Non-pigmented ciliary epithelial cell (primary cell): ENCODE measurements around the gene HHATL.

ENCODE experiments used
- DNase-seq: peaks from one replicate; pipeline ENCODE4 v3.0.0-alpha.2; 2010; ENCODE audit warnings: low read depth

HHATL gene

GRCh38 chr3:42664438-42664803 lies 38.2 kb downstream of the HHATL start:
- no peak for DNase-seq

- DNase-seq = no peak
Observed at GRCh38 chr3:42663581-42664437, 38.8 kb downstream of the HHATL start.

- no peak for DNase-seq
Observed at GRCh38 chr3:42662813-42663535, 39.6 kb downstream of the HHATL start.

GRCh38 chr3:42662037-42662812 lies 40.4 kb downstream of the HHATL start:
- no peak for DNase-seq

- DNase-seq = no peak
Observed at GRCh38 chr3:42661593-42662022, 41.0 kb downstream of the HHATL start.

- DNase-seq = no peak
Observed at GRCh38 chr3:42660898-42661297, 41.7 kb downstream of the HHATL start.

- no peak for DNase-seq
Observed at GRCh38 chr3:42660131-42660715, 42.4 kb downstream of the HHATL start.

GRCh38 chr3:42659451-42660130 lies 43.0 kb downstream of the HHATL start:
- no peak for DNase-seq

GRCh38 chr3:42658771-42659390 lies 43.7 kb downstream of the HHATL start:
- no peak for DNase-seq

- no peak for DNase-seq
Observed at GRCh38 chr3:42658091-42658770, 44.4 kb downstream of the HHATL start.

- no peak for DNase-seq
Observed at GRCh38 chr3:42657675-42658074, 44.9 kb downstream of the HHATL start.

- DNase-seq = no peak
Observed at GRCh38 chr3:42656680-42657610, 45.7 kb downstream of the HHATL start.

GRCh38 chr3:42655980-42656679 lies 46.5 kb downstream of the HHATL start:
- no peak for DNase-seq

- DNase-seq = no peak
Observed at GRCh38 chr3:42655331-42655888, 47.2 kb downstream of the HHATL start.

- DNase-seq = no peak
Observed at GRCh38 chr3:42654331-42655201, 48.0 kb downstream of the HHATL start.

GRCh38 chr3:42653560-42654330 lies 48.9 kb downstream of the HHATL start, which contains the start of gene ZBTB47:
ZBTB47 (plus strand) TSS chr3:42653697; CDS start chr3:42658356, 4,659 bp downstream.
- DNase-seq = no peak

GRCh38 chr3:42653303-42653559 lies 49.4 kb downstream of the HHATL start:
- DNase-seq = no peak
